NCI-H748 (cell line): ENCODE data around the gene ANKS1B.
"Not testable (repeated sequence)": the region's sequence is repeated elsewhere in the genome, so short reads cannot be mapped to it uniquely, and the experiment has no call there.

ENCODE experiments used
- DNase-seq: peaks from one replicate; lab custom pipeline; 2025; ENCODE audit not compliant: unreplicated experiment; lab: John Stamatoyannopoulos, UW

ANKS1B gene

GRCh38 chr12:99879439-99879838 is 105.3 kb downstream of the ANKS1B start:
- DNase-seq = no peak

GRCh38 chr12:99875081-99875480 is 109.7 kb downstream of the ANKS1B start:
- DNase-seq = no peak

- no peak for DNase-seq
These were observed 114.7 kb downstream of the ANKS1B start for GRCh38 chr12:99870085-99870484.

GRCh38 chr12:99861731-99862130 is 123.0 kb downstream of the ANKS1B start:
- DNase-seq = no peak

- DNase-seq = no peak
These were observed 125.6 kb downstream of the ANKS1B start for GRCh38 chr12:99859126-99859525.

- DNase-seq = no peak
These were observed 132.1 kb downstream of the ANKS1B start for GRCh38 chr12:99852666-99853065.

GRCh38 chr12:99847936-99848335 is 136.8 kb downstream of the ANKS1B start:
- no peak for DNase-seq

GRCh38 chr12:99834710-99835109 is 150.0 kb downstream of the ANKS1B start:
- DNase-seq = no peak

GRCh38 chr12:99833397-99833796 is 151.3 kb downstream of the ANKS1B start:
- no peak for DNase-seq

GRCh38 chr12:99824900-99825542 is 159.7 kb downstream of the ANKS1B start:
- DNase-seq = peak; percentile 30

GRCh38 chr12:99822273-99822672 is 162.5 kb downstream of the ANKS1B start:
- DNase-seq = no peak

GRCh38 chr12:99810718-99811593 is 173.8 kb downstream of the ANKS1B start:
- peak; percentile 88 for DNase-seq

GRCh38 chr12:99809909-99810308 is 174.8 kb downstream of the ANKS1B start:
- no peak for DNase-seq

GRCh38 chr12:99806304-99806703 is 178.4 kb downstream of the ANKS1B start:
- no peak for DNase-seq

- DNase-seq = no peak
These were observed 180.0 kb downstream of the ANKS1B start for GRCh38 chr12:99804715-99805114.

GRCh38 chr12:99800605-99801004 is 184.1 kb downstream of the ANKS1B start:
- no peak for DNase-seq

GRCh38 chr12:99797931-99798330 is 186.8 kb downstream of the ANKS1B start:
- DNase-seq = not testable (repeated sequence)

- DNase-seq = no peak
These were observed 201.3 kb downstream of the ANKS1B start for GRCh38 chr12:99783421-99783820.

GRCh38 chr12:99772274-99772673 is 212.5 kb downstream of the ANKS1B start:
- no peak for DNase-seq

- DNase-seq = no peak
These were observed 213.1 kb downstream of the ANKS1B start for GRCh38 chr12:99771659-99772058.

GRCh38 chr12:99769396-99769980 is 215.2 kb downstream of the ANKS1B start:
- DNase-seq = peak; percentile 5

GRCh38 chr12:99768758-99769157 is 216.0 kb downstream of the ANKS1B start:
- DNase-seq = no peak
